Measurements from ENCODE around the gene PLAAT2. TPM values are rescaled to one million over a fixed set of nuclear protein-coding genes. Genes with fewer than 3 reads are reported as not detected.
A peak's percentile ranks its signal among the peaks of the same experiment; 100 is the strongest.

PLAAT2 gene
- total RNA-seq, result not detected
- polyA plus RNA-seq (2013, experiment 1 of 2), result not detected
- not detected for polyA plus RNA-seq (2013, experiment 2 of 2)
- long read RNA-seq, experiment 1, result 0 reads
- long read RNA-seq, experiment 2, result 0 reads
- long read RNA-seq, experiment 3, result 0 reads
- long read RNA-seq, experiment 4, result 0 reads

DNA sequence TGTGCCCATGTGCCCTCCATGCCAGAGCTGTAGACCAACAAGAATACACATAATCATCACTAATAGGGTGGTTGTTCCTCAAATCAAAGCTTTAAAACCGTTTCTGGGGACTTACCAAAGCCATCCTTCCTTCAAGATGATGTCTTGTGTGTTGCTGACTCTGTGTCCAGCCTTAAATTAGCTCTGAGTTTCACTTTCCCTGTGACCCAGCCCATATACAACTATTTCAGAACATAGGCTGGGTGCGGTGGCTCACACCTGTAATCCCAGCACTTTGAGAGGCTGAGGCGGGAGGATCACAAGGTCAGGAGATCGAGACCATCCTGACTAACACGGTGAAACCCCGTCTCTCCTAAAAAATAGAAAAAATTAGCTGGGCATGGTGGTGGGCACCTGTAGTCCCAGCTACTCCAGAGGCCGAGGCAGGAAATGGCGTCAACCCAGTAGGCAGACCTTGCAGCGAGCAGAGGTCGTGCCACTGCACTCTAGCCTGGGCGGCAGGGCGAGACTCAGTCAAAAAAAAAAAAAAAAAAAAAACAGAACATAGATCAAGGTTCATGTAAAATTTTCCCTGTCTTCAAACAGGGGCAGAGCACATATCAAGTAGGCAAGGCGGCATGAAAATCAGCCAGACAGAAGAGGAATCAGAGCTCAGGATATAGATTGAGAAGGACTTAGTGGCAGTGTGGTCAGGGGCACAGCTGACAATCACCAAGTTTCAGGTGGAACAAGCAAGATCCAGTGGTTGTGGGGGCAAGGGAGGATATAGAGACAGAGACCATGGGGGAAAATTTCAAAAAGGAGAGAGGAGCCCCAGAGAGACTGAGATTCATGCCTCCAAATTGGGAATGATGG is at the start of gene PLAAT2:
PLAAT2 (minus strand) TSS at position 179 of the 855 bp plus-strand sequence; CDS start at position 124, 55 bp downstream.
- Histone ChIP-seq H3K9ac (ENCODE audit: extremely low read depth, low read length, poor library complexity, severe bottlenecking) (no peak within 1 kb of the TSS), H3K27me3 (ENCODE audit: control insufficient read depth, insufficient read depth, low read length, poor library complexity, severe bottlenecking) (no peaks in the 10 kb centered on the region), H3K36me3 (ENCODE audit: control insufficient read depth, insufficient read depth, low read length) (no peaks in the 10 kb centered on the region), H3K4me1 (ENCODE audit: control insufficient read depth, insufficient read depth, low read length) (no peaks in the 10 kb centered on the region), H3K27ac (ENCODE audit: low read depth, low read length) (no peak within 1 kb of the TSS), H3K9me3 (ENCODE audit: control insufficient read depth, low read length) (no peaks in the 10 kb centered on the region), H3K4me3 (ENCODE audit: low read length) (no peak within 1 kb of the TSS)
- TF ChIP-seq CTCF (conservative IDR thresholded peaks at IDR 0.05), result no peak
- 95 to 96% methylated on average over 11 to 13 of the region's 13 CpGs for WGBS, 2 experiments (ENCODE audit: insufficient coverage in 1 of 2, insufficient read length in 1 of 2)
- Mint-ChIP-seq H3K27me3 (ENCODE audit: insufficient read depth) (no peaks in the 10 kb centered on the region), H3K4me3 (no peak within 1 kb of the TSS), H3K27ac (no peak within 1 kb of the TSS), H3K4me1 (peaks cover 10% of the 10 kb centered on the region), H3K9me3 (no peaks in the 10 kb centered on the region), H3K36me3 (ENCODE audit: low read depth) (no peaks in the 10 kb centered on the region)
- no peak for DNase-seq

- Histone ChIP-seq H3K4me3 (ENCODE audit: low read length) (no peak overlapping the region), H3K4me1 (ENCODE audit: control insufficient read depth, insufficient read depth, low read length) (peaks cover 2% of the 10 kb centered on the region), H3K9me3 (ENCODE audit: control insufficient read depth, low read length) (no peaks in the 10 kb centered on the region), H3K27ac (ENCODE audit: low read depth, low read length) (no peak overlapping the region), H3K36me3 (ENCODE audit: control insufficient read depth, insufficient read depth, low read length) (no peaks in the 10 kb centered on the region), H3K9ac (ENCODE audit: extremely low read depth, low read length, poor library complexity, severe bottlenecking) (no peak overlapping the region), H3K27me3 (ENCODE audit: control insufficient read depth, insufficient read depth, low read length, poor library complexity, severe bottlenecking) (no peaks in the 10 kb centered on the region)
- TF ChIP-seq CTCF (conservative IDR thresholded peaks at IDR 0.05), result no peak
- Mint-ChIP-seq H3K27me3 (ENCODE audit: insufficient read depth) (peaks cover 6% of the 10 kb centered on the region), H3K36me3 (ENCODE audit: low read depth) (no peaks in the 10 kb centered on the region), H3K4me1 (peaks cover 31% of the 10 kb centered on the region), H3K4me3 (no peak overlapping the region), H3K9me3 (no peaks in the 10 kb centered on the region), H3K27ac (no peak overlapping the region)
- no peak for DNase-seq
Measured at GRCh38 chr11:63612181-63612580, 49.0 kb upstream of the PLAAT2 start.

- Histone ChIP-seq H3K9ac (ENCODE audit: extremely low read depth, low read length, poor library complexity, severe bottlenecking) (no peak overlapping the region), H3K27me3 (ENCODE audit: control insufficient read depth, insufficient read depth, low read length, poor library complexity, severe bottlenecking) (no peaks in the 10 kb centered on the region), H3K27ac (ENCODE audit: low read depth, low read length) (no peak overlapping the region), H3K4me1 (ENCODE audit: control insufficient read depth, insufficient read depth, low read length) (peaks cover 2% of the 10 kb centered on the region), H3K9me3 (ENCODE audit: control insufficient read depth, low read length) (no peaks in the 10 kb centered on the region), H3K36me3 (ENCODE audit: control insufficient read depth, insufficient read depth, low read length) (no peaks in the 10 kb centered on the region), H3K4me3 (ENCODE audit: low read length) (no peak overlapping the region)
- H3K36me3 Mint-ChIP-seq (ENCODE audit: low read depth), result no peaks in the 10 kb centered on the region
- DNase-seq, result no peak
- H3K4me3 Mint-ChIP-seq, result peak overlapping the region; percentile 33
- 36 to 53% methylated on average over 1 of the region's 1 CpG for WGBS, 2 experiments (ENCODE audit: insufficient coverage in 1 of 2, insufficient read length in 1 of 2)
- H3K4me1 Mint-ChIP-seq, result peaks cover 31% of the 10 kb centered on the region
- H3K27ac Mint-ChIP-seq, result no peak overlapping the region
- no peaks in the 10 kb centered on the region for H3K9me3 Mint-ChIP-seq
- H3K27me3 Mint-ChIP-seq (ENCODE audit: insufficient read depth), result peaks cover 6% of the 10 kb centered on the region
- no peak for TF ChIP-seq CTCF (conservative IDR thresholded peaks at IDR 0.05)
Measured at GRCh38 chr11:63611395-63611747, 48.2 kb upstream of the PLAAT2 start.

Data from endodermal cell (in vitro differentiated cells).